SK-N-SH (cell line): Measurements from ENCODE around the gene KAT14. TPM values are rescaled to one million over a fixed set of nuclear protein-coding genes. Genes with fewer than 3 reads are reported as not detected.

Experiments
- CTCF ChIA-PET: fragments of 300-600, 350-600 bp; formaldehyde crosslinking; extraction: SDS; loops from one replicate; lab custom pipeline; 2021; lab: Yijun Ruan, JAX
- POLR2A ChIA-PET: fragments of 350-600 bp; sonication (Branson Sonifier 250); formaldehyde crosslinking; extraction: SDS; loops from one replicate; lab custom pipeline; 2020; ENCODE audit warnings: antibody characterized with exemption, inconsistent platforms; lab: Yijun Ruan, JAX
- DNase-seq: peaks from one replicate; pipeline ENCODE4 v3.0.0; 2012
- H2AFZ ChIP-seq: fragments of 200-600 bp; sonication (generic); 2 replicates; pipeline ENCODE4 v1.8.1; 2016; ENCODE audit warnings: antibody characterized with exemption, mild to moderate bottlenecking, low read depth
- H3F3A ChIP-seq: fragments of 200-600 bp; sonication (generic); replicated peaks from 2 replicates; pipeline ENCODE3; 2016; ENCODE audit warnings: antibody characterized with exemption, mild to moderate bottlenecking; ENCODE audit not compliant: insufficient read depth
- H3K27ac ChIP-seq, 2 experiments: fragments of 200-500 bp in 1 of 2; fragments of 200-600 bp in 1 of 2; sonication (Bioruptor generic) in 1 of 2; sonication (generic), shearing (Covaris generic) in 1 of 2; 2 replicates each; pipeline versions ENCODE4 v1.5.1 to v1.6.1; 2014 to 2016; ENCODE audit warnings: low read depth in 2 of 2, inconsistent platforms in 1 of 2, low read length in 1 of 2, mild to moderate bottlenecking in 1 of 2, mixed read lengths in 1 of 2
- H3K27me3 ChIP-seq: fragments of 200-600 bp; sonication (generic), shearing (Covaris generic); 2 replicates; pipeline ENCODE4 v1.6.1; 2016; ENCODE audit warnings: mixed run types; ENCODE audit not compliant: insufficient read depth
- H3K36me3 ChIP-seq, 2 experiments: fragments of 200-500 bp in 1 of 2; fragments of 200-600 bp in 1 of 2; sonication (Bioruptor generic) in 1 of 2; sonication (generic) in 1 of 2; replicated peaks in 1 of 2; 2 replicates each; pipeline versions ENCODE3 to v1.5.1; 2014 to 2016; ENCODE audit warnings: low read length in 1 of 2, mild to moderate bottlenecking in 1 of 2; ENCODE audit not compliant: insufficient read depth in 2 of 2, control insufficient read depth in 1 of 2
- H3K4me1 ChIP-seq, 2 experiments: fragments of 200-500 bp in 1 of 2; fragments of 200-600 bp in 1 of 2; sonication (Bioruptor generic) in 1 of 2; sonication (generic), shearing (Covaris generic) in 1 of 2; 2 replicates each; pipeline versions ENCODE4 v1.5.1 to v1.6.1; 2014 to 2016; ENCODE audit warnings: low read depth in 1 of 2, low read length in 1 of 2, mixed run types in 1 of 2; ENCODE audit not compliant: insufficient read depth in 2 of 2, control insufficient read depth in 1 of 2
- H3K4me2 ChIP-seq: fragments of 200-600 bp; sonication (generic), shearing (Covaris generic); 2 replicates; pipeline ENCODE4 v1.6.1; 2017; ENCODE audit warnings: mixed run types
- H3K4me3 ChIP-seq, 2 experiments: fragments of 200-500 bp in 1 of 2; fragments of 200-600 bp in 1 of 2; sonication (Bioruptor generic) in 1 of 2; sonication (generic), shearing (Covaris generic) in 1 of 2; 2 replicates each; pipeline versions ENCODE4 v1.5.1 to v1.8.1; 2014 to 2016; ENCODE audit warnings: low read depth in 2 of 2, inconsistent platforms in 1 of 2, low read length in 1 of 2, mild to moderate bottlenecking in 1 of 2, mixed read lengths in 1 of 2, moderate library complexity in 1 of 2
- H3K79me2 ChIP-seq: fragments of 200-600 bp; sonication (generic); 2 replicates; pipeline ENCODE4 v1.8.1; 2017; ENCODE audit warnings: mild to moderate bottlenecking; ENCODE audit not compliant: insufficient read depth
- H3K9ac ChIP-seq: fragments of 200-600 bp; sonication (generic); 2 replicates; pipeline ENCODE4 v1.6.1; 2017; ENCODE audit warnings: mixed run types
- H3K9me2 ChIP-seq: fragments of 200-600 bp; sonication (generic); 2 replicates; pipeline ENCODE4 v1.6.1; 2017; ENCODE audit warnings: mixed run types
- H3K9me3 ChIP-seq: fragments of 200-600 bp; sonication (generic); 2 replicates; pipeline ENCODE4 v1.6.1; 2017; ENCODE audit warnings: mixed run types, mild to moderate bottlenecking, moderate library complexity
- H4K20me1 ChIP-seq: fragments of 200-600 bp; sonication (generic); 2 replicates; pipeline ENCODE4 v1.6.1; 2017; ENCODE audit warnings: mild to moderate bottlenecking, mixed run types; ENCODE audit not compliant: insufficient read depth
- ELF1 ChIP-seq: IDR thresholded peaks from 2 replicates; pipeline ENCODE4 v1.4.0; 2012
- EP300 ChIP-seq, 2 experiments: IDR thresholded peaks; 2 replicates each; pipeline versions ENCODE4 v1.4.0 to v1.6.1; 2012; ENCODE audit warnings: borderline replicate concordance in 1 of 2, low read depth in 1 of 2, low read length in 1 of 2
- EZH2phosphoT487 ChIP-seq: fragments of 200-600 bp; sonication (generic); IDR thresholded peaks from 2 replicates; pipeline ENCODE4 v1.6.1; 2017; ENCODE audit warnings: low read depth, mixed run types, mild to moderate bottlenecking, antibody characterized with exemption, moderate library complexity, borderline replicate concordance
- FOSL2 ChIP-seq: IDR thresholded peaks from 2 replicates; pipeline ENCODE4 v1.4.0; 2012; ENCODE audit warnings: low read depth, mild to moderate bottlenecking, moderate library complexity, borderline replicate concordance
- FOXJ3 ChIP-seq: sonication (generic); formaldehyde crosslinking; IDR thresholded peaks from 2 replicates; pipeline ENCODE4 v1.5.1; 2020; ENCODE audit warnings: mild to moderate bottlenecking, missing genetic modification reagents
- GABPA ChIP-seq: IDR thresholded peaks from 2 replicates; pipeline ENCODE4 v1.4.0; 2012; ENCODE audit warnings: low read depth, mild to moderate bottlenecking
- GATA2 ChIP-seq: sonication (generic); formaldehyde crosslinking; IDR thresholded peaks from 2 replicates; pipeline ENCODE4 v1.5.0; 2020; ENCODE audit warnings: mild to moderate bottlenecking, missing genetic modification reagents
- MAX ChIP-seq: IDR thresholded peaks from 2 replicates; pipeline ENCODE4 v1.4.0; 2012; ENCODE audit warnings: low read depth
- MXI1 ChIP-seq: IDR thresholded peaks from 2 replicates; pipeline ENCODE4 v1.6.1; 2012; ENCODE audit warnings: mild to moderate bottlenecking, low read depth, low read length, improper control_type of control experiment
- NRF1 ChIP-seq: IDR thresholded peaks from 2 replicates; pipeline ENCODE4 v1.6.1; 2012; ENCODE audit warnings: low read depth, mild to moderate bottlenecking, low read length
- RAD21 ChIP-seq: IDR thresholded peaks from 2 replicates; pipeline ENCODE4 v1.6.1; 2012; ENCODE audit warnings: mild to moderate bottlenecking, low read length
- TCF12 ChIP-seq: IDR thresholded peaks from 2 replicates; pipeline ENCODE4 v1.4.0; 2012
- YY1 ChIP-seq: IDR thresholded peaks from 2 replicates; pipeline ENCODE4 v1.4.0; 2012; ENCODE audit warnings: low read depth, mild to moderate bottlenecking
- WGBS: methylation state at CpG from one replicate; pipeline ENCODE4 v1.1.6; 2017; ENCODE audit warnings: low lambda C conversion rate; 5-methylcytosine and 5-hydroxymethylcytosine counted together
- polyA plus RNA-seq, 3 experiments: library from polyadenylated mRNA; depleted of rRNA; stranded (reverse); fragments of >200 nt; gene quantifications; 2 replicates each; pipeline ENCODE4 v1.2.3, GENCODE V29; 2012
- TF ChIP-seq, protein P1 (sequence below): fragments of 200-600 bp; sonication (generic); IDR thresholded peaks from 2 replicates; pipeline ENCODE4 v1.6.1; 2017; ENCODE audit warnings: antibody characterized with exemption, mild to moderate bottlenecking, moderate library complexity
- TF ChIP-seq, protein P2 (sequence below): IDR thresholded peaks from 2 replicates; pipeline ENCODE4 v1.4.0; 2012; ENCODE audit warnings: low read depth, borderline replicate concordance
- TF ChIP-seq, protein P3 (sequence below): fragments of 150-350 bp; IDR thresholded peaks from 2 replicates; pipeline ENCODE4 v1.6.1; 2016; ENCODE audit warnings: mild to moderate bottlenecking, low read depth, low read length
- TF ChIP-seq, protein P4 (sequence below): IDR thresholded peaks from 2 replicates; pipeline ENCODE4 v1.4.0; 2012; ENCODE audit warnings: low read depth, borderline replicate concordance

Gene KAT14
- polyA plus RNA-seq, 1 of the 3 experiments (the other 2 are of a cell fraction), result 7.3 TPM

DNA sequence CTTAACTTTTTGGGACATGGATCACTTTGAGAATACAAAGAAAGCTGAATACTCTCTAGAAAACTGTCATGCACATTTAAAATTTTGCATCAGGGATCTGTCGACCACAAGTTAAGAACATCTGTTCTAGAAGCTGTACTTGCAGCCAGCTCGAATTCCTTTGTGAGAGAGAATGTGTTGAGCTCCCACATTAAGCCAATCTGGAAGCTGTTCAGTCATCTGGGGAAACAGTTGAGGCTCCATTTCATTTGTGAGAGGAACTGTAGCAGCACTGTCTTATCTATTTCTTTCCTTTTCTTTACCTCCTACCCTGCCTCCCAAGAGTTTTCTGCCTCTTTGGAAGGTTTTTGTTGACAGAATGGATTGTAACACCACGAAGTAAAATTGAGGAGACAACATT, 50.8 kb downstream of the KAT14 start:
- H3K36me3 ChIP-seq, result peaks cover 30 to 53% of the 10 kb centered on the region in 2 experiments
- no peaks in the 10 kb centered on the region for H3K79me2 ChIP-seq
- ChIA-PET POLR2A (no interaction called here), CTCF (no interaction called here)
- no peak overlapping the region for H3K9ac ChIP-seq
- H3K4me3 ChIP-seq, result no peak overlapping the region
- TF ChIP-seq, protein P1, sequence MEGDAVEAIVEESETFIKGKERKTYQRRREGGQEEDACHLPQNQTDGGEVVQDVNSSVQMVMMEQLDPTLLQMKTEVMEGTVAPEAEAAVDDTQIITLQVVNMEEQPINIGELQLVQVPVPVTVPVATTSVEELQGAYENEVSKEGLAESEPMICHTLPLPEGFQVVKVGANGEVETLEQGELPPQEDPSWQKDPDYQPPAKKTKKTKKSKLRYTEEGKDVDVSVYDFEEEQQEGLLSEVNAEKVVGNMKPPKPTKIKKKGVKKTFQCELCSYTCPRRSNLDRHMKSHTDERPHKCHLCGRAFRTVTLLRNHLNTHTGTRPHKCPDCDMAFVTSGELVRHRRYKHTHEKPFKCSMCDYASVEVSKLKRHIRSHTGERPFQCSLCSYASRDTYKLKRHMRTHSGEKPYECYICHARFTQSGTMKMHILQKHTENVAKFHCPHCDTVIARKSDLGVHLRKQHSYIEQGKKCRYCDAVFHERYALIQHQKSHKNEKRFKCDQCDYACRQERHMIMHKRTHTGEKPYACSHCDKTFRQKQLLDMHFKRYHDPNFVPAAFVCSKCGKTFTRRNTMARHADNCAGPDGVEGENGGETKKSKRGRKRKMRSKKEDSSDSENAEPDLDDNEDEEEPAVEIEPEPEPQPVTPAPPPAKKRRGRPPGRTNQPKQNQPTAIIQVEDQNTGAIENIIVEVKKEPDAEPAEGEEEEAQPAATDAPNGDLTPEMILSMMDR, result no peak
- TF ChIP-seq YY1 (no peak), GABPA (no peak), EP300 (IDR thresholded peaks at IDR 0.05; ENCODE audit: borderline replicate concordance in 1 of 2, low read depth in 1 of 2, low read length in 1 of 2) (no peak), TCF12 (no peak), RAD21 (no peak), NRF1 (no peak), EZH2phosphoT487 (no peak)
- TF ChIP-seq, protein P2, sequence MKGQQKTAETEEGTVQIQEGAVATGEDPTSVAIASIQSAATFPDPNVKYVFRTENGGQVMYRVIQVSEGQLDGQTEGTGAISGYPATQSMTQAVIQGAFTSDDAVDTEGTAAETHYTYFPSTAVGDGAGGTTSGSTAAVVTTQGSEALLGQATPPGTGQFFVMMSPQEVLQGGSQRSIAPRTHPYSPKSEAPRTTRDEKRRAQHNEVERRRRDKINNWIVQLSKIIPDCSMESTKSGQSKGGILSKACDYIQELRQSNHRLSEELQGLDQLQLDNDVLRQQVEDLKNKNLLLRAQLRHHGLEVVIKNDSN, result no peak
- TF ChIP-seq, protein P3, sequence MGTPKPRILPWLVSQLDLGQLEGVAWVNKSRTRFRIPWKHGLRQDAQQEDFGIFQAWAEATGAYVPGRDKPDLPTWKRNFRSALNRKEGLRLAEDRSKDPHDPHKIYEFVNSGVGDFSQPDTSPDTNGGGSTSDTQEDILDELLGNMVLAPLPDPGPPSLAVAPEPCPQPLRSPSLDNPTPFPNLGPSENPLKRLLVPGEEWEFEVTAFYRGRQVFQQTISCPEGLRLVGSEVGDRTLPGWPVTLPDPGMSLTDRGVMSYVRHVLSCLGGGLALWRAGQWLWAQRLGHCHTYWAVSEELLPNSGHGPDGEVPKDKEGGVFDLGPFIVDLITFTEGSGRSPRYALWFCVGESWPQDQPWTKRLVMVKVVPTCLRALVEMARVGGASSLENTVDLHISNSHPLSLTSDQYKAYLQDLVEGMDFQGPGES, result no peak
- TF ChIP-seq, all 33 proteins: peak for 0
- H3K27me3 ChIP-seq, result no peaks in the 10 kb centered on the region
- no peak overlapping the region for H3K4me2 ChIP-seq
- H3K4me1 ChIP-seq, result no peaks in the 10 kb centered on the region
- WGBS, result 41% methylated on average over 3 of the region's 3 CpGs
- DNase-seq, result no peak
- H2AFZ ChIP-seq, result no peak overlapping the region
- H4K20me1 ChIP-seq, result no peaks in the 10 kb centered on the region
- no peaks in the 10 kb centered on the region for H3K9me3 ChIP-seq
- no peaks in the 10 kb centered on the region for H3K9me2 ChIP-seq
- no peak overlapping the region for H3K27ac ChIP-seq
- H3F3A ChIP-seq, result no peaks in the 10 kb centered on the region

DNA sequence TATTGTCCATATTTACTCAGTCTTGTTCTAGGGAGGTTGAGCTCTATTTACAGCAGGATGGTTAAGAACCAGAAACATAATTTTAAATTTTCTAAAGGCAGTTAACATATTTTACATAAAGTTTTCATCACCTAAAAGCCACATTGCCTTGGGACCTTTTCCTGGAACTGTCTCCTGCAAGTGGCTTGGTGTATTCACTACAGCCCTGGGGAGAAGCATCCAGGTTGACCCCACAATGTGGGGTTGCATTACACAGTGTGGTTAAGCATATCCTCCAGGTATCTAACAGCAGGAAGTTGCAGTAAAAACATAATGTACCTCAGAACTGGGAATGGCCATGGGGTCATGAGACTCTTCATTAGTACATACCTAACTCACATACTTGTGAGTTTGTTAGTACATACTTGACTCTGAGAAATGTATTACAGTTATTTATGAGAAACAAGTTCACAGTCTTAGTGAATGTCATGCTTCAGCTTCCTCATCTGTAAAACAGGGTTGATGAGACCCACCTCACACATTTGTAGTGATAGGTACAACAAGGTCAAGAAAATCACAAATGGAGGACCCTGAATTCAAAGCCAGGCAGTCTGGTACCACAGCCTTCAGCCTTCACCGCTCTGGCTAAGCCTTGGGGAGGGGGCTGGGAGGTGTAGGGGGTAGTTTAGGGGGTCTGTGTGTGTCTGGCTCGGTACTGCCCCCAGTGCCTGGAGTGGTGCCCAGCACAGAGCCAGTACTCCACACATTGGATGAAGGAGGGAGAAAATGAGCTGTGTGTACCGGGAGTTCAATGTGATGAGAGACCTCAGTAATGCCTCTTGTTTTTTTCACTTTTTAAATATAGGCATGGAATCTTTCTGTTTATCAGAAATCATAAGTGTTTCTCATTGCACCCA, 52.9 kb downstream of the KAT14 start:
- H3K9me2 ChIP-seq, result no peaks in the 10 kb centered on the region
- H2AFZ ChIP-seq, result no peak overlapping the region
- no peak overlapping the region for H3K4me2 ChIP-seq
- no peak overlapping the region for H3K9ac ChIP-seq
- CTCF ChIA-PET, result no interaction called here
- no peak overlapping the region for H3K4me3 ChIP-seq
- no peak for DNase-seq
- no peaks in the 10 kb centered on the region for H3K27me3 ChIP-seq
- 80% methylated on average over 3 of the region's 3 CpGs for WGBS
- H3K4me1 ChIP-seq, result no peaks in the 10 kb centered on the region
- POLR2A ChIA-PET, result no interaction called here
- no peaks in the 10 kb centered on the region for H3K79me2 ChIP-seq
- H3K36me3 ChIP-seq, result peaks cover 14 to 37% of the 10 kb centered on the region in 2 experiments
- no peak overlapping the region for H3K27ac ChIP-seq
- H4K20me1 ChIP-seq, result no peaks in the 10 kb centered on the region
- no peaks in the 10 kb centered on the region for H3K9me3 ChIP-seq
- no peaks in the 10 kb centered on the region for H3F3A ChIP-seq
- TF ChIP-seq, protein P1, result no peak
- TF ChIP-seq, protein P4, sequence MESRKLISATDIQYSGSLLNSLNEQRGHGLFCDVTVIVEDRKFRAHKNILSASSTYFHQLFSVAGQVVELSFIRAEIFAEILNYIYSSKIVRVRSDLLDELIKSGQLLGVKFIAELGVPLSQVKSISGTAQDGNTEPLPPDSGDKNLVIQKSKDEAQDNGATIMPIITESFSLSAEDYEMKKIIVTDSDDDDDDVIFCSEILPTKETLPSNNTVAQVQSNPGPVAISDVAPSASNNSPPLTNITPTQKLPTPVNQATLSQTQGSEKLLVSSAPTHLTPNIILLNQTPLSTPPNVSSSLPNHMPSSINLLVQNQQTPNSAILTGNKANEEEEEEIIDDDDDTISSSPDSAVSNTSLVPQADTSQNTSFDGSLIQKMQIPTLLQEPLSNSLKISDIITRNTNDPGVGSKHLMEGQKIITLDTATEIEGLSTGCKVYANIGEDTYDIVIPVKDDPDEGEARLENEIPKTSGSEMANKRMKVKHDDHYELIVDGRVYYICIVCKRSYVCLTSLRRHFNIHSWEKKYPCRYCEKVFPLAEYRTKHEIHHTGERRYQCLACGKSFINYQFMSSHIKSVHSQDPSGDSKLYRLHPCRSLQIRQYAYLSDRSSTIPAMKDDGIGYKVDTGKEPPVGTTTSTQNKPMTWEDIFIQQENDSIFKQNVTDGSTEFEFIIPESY, result no peak
- TF ChIP-seq EP300 (IDR thresholded peaks at IDR 0.05; ENCODE audit: borderline replicate concordance in 1 of 2, low read depth in 1 of 2, low read length in 1 of 2) (no peak), RAD21 (no peak), MXI1 (no peak), GATA2 (CRISPR knock-in tag) (no peak), ELF1 (no peak), EZH2phosphoT487 (no peak), FOSL2 (no peak), FOXJ3 (CRISPR knock-in tag) (no peak), MAX (no peak)
